ENCODE measurements around the gene HNF1B.

Gene HNF1B

DNA sequence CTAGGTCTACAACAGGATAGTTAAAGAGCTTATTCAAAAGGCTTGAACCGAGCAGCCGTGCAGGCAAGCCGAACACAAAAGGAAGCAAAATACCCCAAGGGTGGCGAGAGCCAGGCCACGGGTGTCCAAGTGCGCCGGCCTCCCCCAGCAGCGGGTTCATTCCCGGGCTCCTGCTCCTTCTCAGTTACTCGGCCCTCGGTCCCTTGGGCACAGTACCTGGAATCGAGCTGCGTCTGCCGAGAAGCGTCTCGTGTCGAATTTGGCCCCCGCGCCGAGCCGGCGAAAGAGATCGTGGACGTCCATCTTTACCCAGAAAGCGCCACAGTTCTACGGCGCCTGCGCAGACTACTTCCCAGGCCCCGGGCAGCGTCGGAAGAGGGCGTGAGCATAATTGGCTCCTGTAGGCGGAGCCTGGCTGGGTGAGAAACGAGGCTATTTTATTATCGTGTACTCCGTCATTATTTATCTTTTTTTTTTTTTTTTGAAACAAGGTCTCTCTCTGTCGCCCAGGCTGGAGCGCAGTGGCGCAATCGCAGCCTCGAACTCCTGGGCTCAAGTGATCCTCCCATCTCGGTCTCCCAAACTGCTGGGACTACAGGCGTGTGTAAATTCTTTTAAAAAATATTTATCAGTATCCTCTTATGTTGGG is 101.6 kb downstream of the HNF1B start, which contains the start of gene DDX52:
DDX52 (minus strand) TSS at position 329 of the 649 bp plus-strand sequence; CDS start at position 303, 26 bp downstream.
- peak; percentile 94 to 95 for DNase-seq (ENCODE audit: low read depth in 2 of 2)
- TF ChIP-seq, protein P1, sequence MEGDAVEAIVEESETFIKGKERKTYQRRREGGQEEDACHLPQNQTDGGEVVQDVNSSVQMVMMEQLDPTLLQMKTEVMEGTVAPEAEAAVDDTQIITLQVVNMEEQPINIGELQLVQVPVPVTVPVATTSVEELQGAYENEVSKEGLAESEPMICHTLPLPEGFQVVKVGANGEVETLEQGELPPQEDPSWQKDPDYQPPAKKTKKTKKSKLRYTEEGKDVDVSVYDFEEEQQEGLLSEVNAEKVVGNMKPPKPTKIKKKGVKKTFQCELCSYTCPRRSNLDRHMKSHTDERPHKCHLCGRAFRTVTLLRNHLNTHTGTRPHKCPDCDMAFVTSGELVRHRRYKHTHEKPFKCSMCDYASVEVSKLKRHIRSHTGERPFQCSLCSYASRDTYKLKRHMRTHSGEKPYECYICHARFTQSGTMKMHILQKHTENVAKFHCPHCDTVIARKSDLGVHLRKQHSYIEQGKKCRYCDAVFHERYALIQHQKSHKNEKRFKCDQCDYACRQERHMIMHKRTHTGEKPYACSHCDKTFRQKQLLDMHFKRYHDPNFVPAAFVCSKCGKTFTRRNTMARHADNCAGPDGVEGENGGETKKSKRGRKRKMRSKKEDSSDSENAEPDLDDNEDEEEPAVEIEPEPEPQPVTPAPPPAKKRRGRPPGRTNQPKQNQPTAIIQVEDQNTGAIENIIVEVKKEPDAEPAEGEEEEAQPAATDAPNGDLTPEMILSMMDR (IDR thresholded peaks at IDR 0.05; ENCODE audit: low read depth, low read length) = no peak
- H3K4me3 ChIP-seq (replicated peaks in 1 of 2; ENCODE audit: low read depth in 2 of 2, low read length in 2 of 2) = peak within 1 kb of the TSS; percentile 72 to 92

DNA sequence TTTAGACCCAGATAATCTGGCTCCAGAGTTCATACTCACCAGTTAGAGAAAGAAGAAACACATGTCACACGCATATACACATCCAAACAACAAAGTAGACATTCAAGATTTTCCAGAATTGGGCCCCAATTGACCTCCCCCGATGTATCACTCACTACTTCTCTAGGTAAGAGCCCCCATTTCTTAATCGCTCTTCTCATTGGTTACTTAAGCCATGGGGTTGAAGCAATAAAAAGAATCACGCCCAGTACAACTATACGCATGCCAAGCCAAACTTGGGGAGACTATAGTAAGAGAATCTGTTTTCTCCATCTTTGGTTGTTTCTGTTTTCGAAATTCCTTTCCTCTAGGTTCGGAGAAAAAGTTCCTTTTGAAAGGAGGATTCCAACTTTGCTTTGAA is 102.2 kb downstream of the HNF1B start:
- H3K4me3 ChIP-seq (replicated peaks in 1 of 2; ENCODE audit: low read depth in 2 of 2, low read length in 2 of 2) = peak overlapping the region; percentile 72 to 92
- peak; percentile 42 to 55 for DNase-seq (ENCODE audit: low read depth in 2 of 2)
- TF ChIP-seq, protein P1 (IDR thresholded peaks at IDR 0.05; ENCODE audit: low read depth, low read length) = no peak

DNA sequence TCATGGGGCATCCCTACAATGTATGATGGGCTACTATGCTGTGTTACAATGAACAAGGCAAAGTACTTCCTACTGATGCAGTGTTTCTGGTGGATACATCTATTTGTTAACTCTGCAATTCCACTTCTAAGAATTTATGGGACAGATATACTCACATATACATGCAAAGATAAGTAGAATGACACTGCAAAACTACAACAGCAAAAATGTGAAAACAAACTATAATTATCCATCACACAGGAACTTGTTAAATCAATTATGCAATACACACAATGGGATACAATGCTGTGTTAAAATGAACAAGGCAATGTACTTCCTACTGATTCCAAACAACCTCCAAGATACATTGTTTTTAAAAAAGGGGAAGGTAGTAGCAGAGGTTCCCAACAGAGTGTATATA is 104.8 kb downstream of the HNF1B start:
- DNase-seq (ENCODE audit: low read depth in 2 of 2) = no peak
- TF ChIP-seq, protein P1 (IDR thresholded peaks at IDR 0.05; ENCODE audit: low read depth, low read length) = no peak
- H3K4me3 ChIP-seq (replicated peaks in 1 of 2; ENCODE audit: low read depth in 2 of 2, low read length in 2 of 2) = no peak overlapping the region

DNA sequence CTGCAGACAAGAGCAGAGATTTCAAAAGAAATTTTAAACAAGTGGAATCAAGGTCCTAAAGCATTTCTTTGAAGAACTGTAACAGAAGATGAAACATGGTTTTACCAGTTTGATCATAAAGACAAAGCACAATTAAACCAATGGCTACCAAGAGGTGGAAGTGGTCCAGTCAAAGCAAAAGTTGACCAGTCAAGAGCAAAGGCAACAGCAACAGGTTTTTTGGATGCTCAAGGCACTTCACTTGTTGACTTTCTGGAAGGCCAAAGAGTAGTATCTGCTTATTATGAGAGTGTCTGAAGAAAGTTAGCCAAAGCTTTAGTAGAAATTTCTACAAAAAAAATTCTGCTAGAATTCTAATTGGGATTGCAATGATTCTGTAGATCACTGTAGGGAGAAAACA is 106.9 kb downstream of the HNF1B start:
- TF ChIP-seq, protein P1 (IDR thresholded peaks at IDR 0.05; ENCODE audit: low read depth, low read length) = no peak
- H3K4me3 ChIP-seq (replicated peaks in 1 of 2; ENCODE audit: low read depth in 2 of 2, low read length in 2 of 2) = no peak overlapping the region
- no peak for DNase-seq (ENCODE audit: low read depth in 2 of 2)
